GM12878 (cell line): ENCODE measurements around the gene DGCR8. TPM values are rescaled to one million over a fixed set of nuclear protein-coding genes. Genes with fewer than 3 reads are reported as not detected.

Source experiments
- ATAC-seq: fragments of 200-7000 bp; cut with Tn5 transposase; 3 replicates; pipeline ENCODE4 v1.9.1; 2020; ENCODE audit warnings: mild to moderate bottlenecking, moderate library complexity
- BruUV-seq: library from RNA; stranded (reverse); fragments of 400-500 nt; replicated peaks from 2 replicates; lab custom pipeline; 2021; lab: Mats Ljungman, UMichigan
- CTCF ChIA-PET: fragments of 300-600 bp; sonication (Branson Sonifier 250); formaldehyde crosslinking; extraction: SDS; loops from one replicate; lab custom pipeline; 2021; ENCODE audit warnings: inconsistent platforms; lab: Yijun Ruan, JAX
- POLR2A ChIA-PET: fragments of 350-600 bp; formaldehyde crosslinking; extraction: SDS; loops from one replicate; lab custom pipeline; 2021; ENCODE audit warnings: inconsistent platforms; lab: Charles Lee
- RAD21 ChIA-PET: fragments of 300-600 bp; sonication (Branson Sonifier 250); formaldehyde crosslinking; loops from one replicate; lab custom pipeline; 2023; ENCODE audit warnings: antibody characterized with exemption; ENCODE audit not compliant: unreplicated experiment; lab: Charles Lee
- SMC1A ChIA-PET: fragments of 300-600 bp; sonication (Branson Sonifier 250); formaldehyde crosslinking; loops from one replicate; lab custom pipeline; 2023; ENCODE audit not compliant: unreplicated experiment, uncharacterized antibody; lab: Charles Lee
- DNase-seq: peaks from one replicate; pipeline ENCODE4 v3.0.0-alpha.2; 2011; ENCODE audit warnings: low read depth, low spot score
- FAIRE-seq: peaks from 3 replicates; lab custom pipeline; 2011; peaks lifted over from hg19 to GRCh38; lab: Jason Lieb, UNC
- H2AFZ ChIP-seq: 2 replicates; pipeline ENCODE4 v1.6.0; 2011; ENCODE audit warnings: low read depth, low read length, control low read depth; ENCODE audit not compliant: control insufficient read depth
- H3K27ac ChIP-seq: 2 replicates; pipeline ENCODE4 v1.5.1; 2011; ENCODE audit warnings: control low read depth; ENCODE audit not compliant: control insufficient read depth, insufficient read depth
- H3K27me3 ChIP-seq, 2 experiments: replicated peaks in 1 of 2; 2 replicates each; pipeline versions ENCODE4 v1.6.0 to v1.6.1; 2011; ENCODE audit warnings: low read length in 1 of 2; ENCODE audit not compliant: control insufficient read depth in 2 of 2, insufficient read depth in 2 of 2
- H3K36me3 ChIP-seq, 2 experiments: 2 replicates each; pipeline ENCODE4 v1.5.1; 2011; ENCODE audit warnings: low read length in 1 of 2; ENCODE audit not compliant: control insufficient read depth in 2 of 2, insufficient read depth in 2 of 2
- H3K4me1 ChIP-seq: 2 replicates; pipeline ENCODE4 v1.6.1; 2011; ENCODE audit warnings: mild to moderate bottlenecking, low read length, moderate library complexity, mixed read lengths; ENCODE audit not compliant: control insufficient read depth, insufficient read depth
- H3K4me2 ChIP-seq: 2 replicates; pipeline ENCODE4 v1.6.0; 2011; ENCODE audit warnings: control low read depth; ENCODE audit not compliant: control insufficient read depth, insufficient read depth
- H3K4me3 ChIP-seq: fragments of 200-600 bp; sonication (generic); 2 replicates; pipeline ENCODE4 v1.5.1; 2016
- H3K79me2 ChIP-seq: 2 replicates; pipeline ENCODE4 v1.6.0; 2011; ENCODE audit warnings: low read length; ENCODE audit not compliant: control insufficient read depth, insufficient read depth
- H3K9ac ChIP-seq: 2 replicates; pipeline ENCODE4 v1.8.0; 2011; ENCODE audit warnings: low read length, control low read depth, mixed read lengths; ENCODE audit not compliant: control insufficient read depth, insufficient read depth
- H3K9me3 ChIP-seq: replicated peaks from 3 replicates; pipeline ENCODE4 v1.5.1; 2011; ENCODE audit warnings: mild to moderate bottlenecking, low read length; ENCODE audit not compliant: control insufficient read depth, insufficient read depth
- H4K20me1 ChIP-seq: 2 replicates; pipeline ENCODE4 v1.6.0; 2011; ENCODE audit not compliant: control insufficient read depth, insufficient read depth
- BCL11A ChIP-seq: IDR thresholded peaks from 2 replicates; pipeline ENCODE4 v1.6.1; 2011; ENCODE audit warnings: low read depth, low read length
- CTCF ChIP-seq, 3 experiments: IDR thresholded peaks in 2 of 3; conservative IDR thresholded peaks in 1 of 3; 2 replicates each; pipeline ENCODE4 v1.5.1; 2011; ENCODE audit warnings: low read depth in 3 of 3, low read length in 3 of 3, mild to moderate bottlenecking in 3 of 3, control low read depth in 2 of 3, moderate library complexity in 2 of 3, inconsistent platforms in 1 of 3, mixed read lengths in 1 of 3; ENCODE audit not compliant: control insufficient read depth in 2 of 3, insufficient read depth in 1 of 3; ENCODE audit errors: extremely low read depth in 1 of 3
- EP300 ChIP-seq, 2 experiments: fragments of 150-350 bp in 1 of 2; IDR thresholded peaks; 2 replicates each; pipeline ENCODE4 v1.6.1; 2011 to 2012; ENCODE audit warnings: low read depth in 2 of 2, low read length in 2 of 2, borderline replicate concordance in 1 of 2, improper control_type of control experiment in 1 of 2, inconsistent platforms in 1 of 2; ENCODE audit not compliant: control insufficient read depth in 1 of 2
- ESRRA ChIP-seq: IDR thresholded peaks from 2 replicates; pipeline ENCODE4 v1.6.1; 2012; ENCODE audit warnings: mild to moderate bottlenecking, low read length, improper control_type of control experiment
- IRF4 ChIP-seq: IDR thresholded peaks from 2 replicates; pipeline ENCODE4 v1.6.1; 2011; ENCODE audit warnings: low read depth, low read length
- SREBF1 ChIP-seq: IDR thresholded peaks from 2 replicates; pipeline ENCODE4 v1.6.1; 2012; ENCODE audit warnings: mild to moderate bottlenecking, low read length
- ZBTB40 ChIP-seq: fragments of 450-650 bp; IDR thresholded peaks from 2 replicates; pipeline ENCODE4 v1.6.1; 2016; ENCODE audit warnings: mild to moderate bottlenecking, moderate library complexity, borderline replicate concordance
- WGBS: methylation state at CpG from one replicate; pipeline ENCODE4 v1.1.6; 2016; ENCODE audit warnings: low lambda C conversion rate; ENCODE audit not compliant: insufficient replicate concordance, insufficient coverage; ENCODE audit errors: missing lambda C conversion rate; 5-methylcytosine and 5-hydroxymethylcytosine counted together
- in situ Hi-C: fragments of 300-500 bp; cut with MboI; formaldehyde crosslinking; loops from 9 replicates; pipeline ENCODE4 v1.14.3; 2018; ENCODE audit warnings: mixed read lengths
- intact Hi-C: fragments of 100-400 bp; cut with micrococcal nuclease; formaldehyde crosslinking; loops from one replicate; pipeline ENCODE4 v1.14.2; 2022; ENCODE audit not compliant: unreplicated experiment
- polyA plus RNA-seq, 11 experiments: library from polyadenylated mRNA; depleted of rRNA in 4 of 11; unstranded in 6 of 11; stranded (reverse) in 5 of 11; fragments of >200 nt; fragmentation: Nextera tagmentation in 4 of 11; fragmentation: Illumina TruSeq in 1 of 11; extraction: Ambion mirVana in 4 of 11; extraction: Trizol in 1 of 11; gene quantifications; 1 replicate in 1 of 11; 2 replicates in 10 of 11; pipeline versions ENCODE4 v1.2.1 to v1.2.3, GENCODE V29; 2011 to 2016; ENCODE audit warnings: inconsistent platforms in 2 of 11, missing spikeins in 2 of 11, low read depth in 1 of 11
- total RNA-seq, 4 experiments: library from RNA; depleted of rRNA in 3 of 4; stranded (reverse); fragments of >200 nt in 3 of 4; fragmentation: Illumina TruSeq in 1 of 4; extraction: Trizol in 1 of 4; gene quantifications; 2 replicates each; pipeline versions ENCODE4 v1.2.1 to v1.2.3, GENCODE V29; 2013 to 2021

Gene DGCR8
- total and polyA plus RNA-seq, 10 of the 15 experiments (the other 5 are each of a cell fraction or from before 2014, with no cell fraction given) = 1.2 to 35.1 (median 17.2) TPM

GRCh38 chr22:20058989-20059770 lies 20.9 kb upstream of the DGCR8 start:
- Histone ChIP-seq H3K4me1 (no peaks in the 10 kb centered on the region), H2AFZ (no peak overlapping the region), H3K9ac (no peak overlapping the region), H4K20me1 (no peaks in the 10 kb centered on the region), H3K27me3 (no peaks in the 10 kb centered on the region), H3K36me3 (peaks cover 6 to 9% of the 10 kb centered on the region in 2 experiments; a peak in 3 of 4 replicates), H3K4me3 (no peak overlapping the region), H3K4me2 (no peak overlapping the region), H3K27ac (no peak overlapping the region), H3K9me3 (no peaks in the 10 kb centered on the region), H3K79me2 (no peaks in the 10 kb centered on the region)
- FAIRE-seq (no peak), DNase-seq (no peak), ATAC-seq (no peak)
- TSS peak; percentile 59 for BruUV-seq
- SMC1A ChIA-PET = interaction anchor here (0.6 kb wide), 1 partner anchor 179 kb away, joined by 3 read pairs; no protein-coding TSS in a partner anchor
- intact Hi-C loops = no loop called here
- in situ Hi-C loops = no loop called here
- CTCF ChIA-PET = interaction anchor here (0.7 kb wide), 1 partner anchor 24 kb away, joined by 3 read pairs; no protein-coding TSS in a partner anchor
- TF ChIP-seq IRF4 (no peak), SREBF1 (no peak)
- 94% methylated on average over 10 of the region's 10 CpGs for WGBS
- RAD21 ChIA-PET = no interaction called here
- POLR2A ChIA-PET = no interaction called here

- no TSS peak for BruUV-seq
- TF ChIP-seq EP300 (IDR thresholded peaks at IDR 0.05; ENCODE audit: borderline replicate concordance in 1 of 2, control insufficient read depth in 1 of 2, low read depth in 2 of 2, low read length in 2 of 2) (no peak), BCL11A (no peak), ESRRA (no peak), CTCF (IDR thresholded peaks at IDR 0.05 in 2 of 3, conservative IDR thresholded peaks at IDR 0.05 in 1 of 3; ENCODE audit: control insufficient read depth in 2 of 3, extremely low read depth in 1 of 3, insufficient read depth in 1 of 3, low read depth in 3 of 3, low read length in 3 of 3) (peak in 2 of 3 experiments; percentile 13 to 23; a peak in 3 of 6 replicates), IRF4 (no peak), ZBTB40 (no peak)
These were observed 19.2 kb upstream of the DGCR8 start for GRCh38 chr22:20060700-20061480.

More at GRCh38 chr22:20060700-20061480, 19.2 kb upstream of the DGCR8 start:
- SMC1A ChIA-PET = no interaction called here
- Histone ChIP-seq H3K4me3 (no peak overlapping the region), H3K27ac (no peak overlapping the region), H2AFZ (no peak overlapping the region), H3K9ac (no peak overlapping the region), H3K27me3 (no peaks in the 10 kb centered on the region), H3K9me3 (no peaks in the 10 kb centered on the region), H3K36me3 (peaks cover 0 to 9% of the 10 kb centered on the region in 2 experiments; a peak in 3 of 4 replicates), H3K4me2 (no peak overlapping the region), H3K4me1 (no peaks in the 10 kb centered on the region), H4K20me1 (no peaks in the 10 kb centered on the region), H3K79me2 (no peaks in the 10 kb centered on the region)
- POLR2A ChIA-PET = interaction anchor here (0.6 to 0.7 kb wide), 2 partner anchors 58 to 110 kb away, joined by 3 to 4 read pairs; no protein-coding TSS in a partner anchor
- ATAC-seq = no peak
- CTCF ChIA-PET = no interaction called here
- WGBS = 93% methylated on average over 9 of the region's 10 CpGs
- FAIRE-seq = no peak
- RAD21 ChIA-PET = no interaction called here
- in situ Hi-C loops = no loop called here
- no peak for DNase-seq
- intact Hi-C loops = no loop called here
